Epidermal melanocyte (primary cell): ENCODE measurements around the gene ZFHX3.
"Not testable (repeated sequence)": the region's sequence is repeated elsewhere in the genome, so short reads cannot be mapped to it uniquely, and the experiment has no call there.

Experiments
- DNase-seq: peaks from one replicate; pipeline ENCODE4 v3.0.0; 2011; ENCODE audit warnings: low spot score; ENCODE audit not compliant: insufficient read length

ZFHX3 gene

DNA sequence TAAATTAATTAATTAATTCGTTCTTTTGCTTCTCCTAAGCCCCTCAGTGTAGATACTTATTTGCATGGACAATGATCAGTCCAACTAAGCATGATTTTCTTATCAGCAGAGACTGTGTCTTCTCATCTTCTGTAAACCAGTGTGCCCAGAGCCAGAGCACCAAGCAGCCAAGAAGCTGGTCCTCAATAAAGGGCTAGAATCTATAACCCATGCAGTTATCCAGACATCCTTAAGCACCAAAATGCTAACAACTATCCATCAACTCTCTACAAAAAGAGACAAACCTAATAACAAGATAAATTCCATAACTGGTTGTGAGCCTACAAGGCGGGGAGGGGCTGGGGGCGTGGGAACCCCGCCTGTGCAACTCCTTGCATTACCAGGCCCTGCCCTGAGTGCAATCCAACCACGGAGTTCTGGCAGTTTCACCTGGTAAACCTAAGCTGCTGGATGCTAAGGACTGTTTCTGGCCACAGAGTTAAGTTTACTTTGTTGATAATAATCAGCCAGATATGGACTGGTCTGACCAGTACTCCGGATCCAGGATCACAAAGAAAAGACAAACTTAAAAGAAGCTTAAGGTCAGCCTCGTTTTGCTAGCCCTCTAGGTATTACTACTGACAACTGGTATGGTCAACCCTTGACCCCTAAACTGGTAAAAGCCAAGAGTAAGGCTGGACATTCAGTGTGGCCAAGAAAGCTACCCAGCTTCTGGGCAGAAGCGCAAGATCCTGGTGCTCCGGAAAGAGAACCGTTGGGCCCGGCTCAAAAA, 51.5 kb downstream of the ZFHX3 start:
- DNase-seq, result no peak

GRCh38 chr16:72995882-72996270, 52.1 kb downstream of the ZFHX3 start:
- DNase-seq, result not testable (repeated sequence)

- DNase-seq, result no peak
Observed at GRCh38 chr16:72995151-72995881, 52.6 kb downstream of the ZFHX3 start.

GRCh38 chr16:72992142-72992601, 55.8 kb downstream of the ZFHX3 start:
- no peak for DNase-seq

- no peak for DNase-seq
Observed at GRCh38 chr16:72991644-72992043, 56.3 kb downstream of the ZFHX3 start.

GRCh38 chr16:72991211-72991610, 56.7 kb downstream of the ZFHX3 start:
- no peak for DNase-seq

GRCh38 chr16:72990571-72990970, 57.4 kb downstream of the ZFHX3 start:
- no peak for DNase-seq

GRCh38 chr16:72989579-72990551, 58.1 kb downstream of the ZFHX3 start:
- no peak for DNase-seq

GRCh38 chr16:72989203-72989578, 58.7 kb downstream of the ZFHX3 start:
- DNase-seq, result not testable (repeated sequence)

DNA sequence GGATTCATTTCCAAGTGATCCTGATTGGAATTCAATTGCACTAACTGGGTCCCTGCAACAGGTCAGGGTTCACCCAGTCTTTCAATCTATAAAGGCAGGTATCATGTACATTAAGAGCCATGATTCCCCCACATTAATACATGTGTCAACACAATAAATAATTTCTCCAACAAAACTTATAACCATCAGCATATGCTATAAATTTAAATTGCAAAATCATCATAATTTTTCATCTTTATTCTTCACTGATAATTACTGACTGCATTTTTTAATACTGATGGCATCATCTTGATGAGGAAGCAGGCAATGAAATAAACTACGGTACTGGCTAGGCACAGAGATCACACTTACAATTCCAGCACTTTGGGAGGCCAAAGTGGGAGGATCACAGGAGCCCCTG, 59.4 kb downstream of the ZFHX3 start:
- DNase-seq, result no peak

DNA sequence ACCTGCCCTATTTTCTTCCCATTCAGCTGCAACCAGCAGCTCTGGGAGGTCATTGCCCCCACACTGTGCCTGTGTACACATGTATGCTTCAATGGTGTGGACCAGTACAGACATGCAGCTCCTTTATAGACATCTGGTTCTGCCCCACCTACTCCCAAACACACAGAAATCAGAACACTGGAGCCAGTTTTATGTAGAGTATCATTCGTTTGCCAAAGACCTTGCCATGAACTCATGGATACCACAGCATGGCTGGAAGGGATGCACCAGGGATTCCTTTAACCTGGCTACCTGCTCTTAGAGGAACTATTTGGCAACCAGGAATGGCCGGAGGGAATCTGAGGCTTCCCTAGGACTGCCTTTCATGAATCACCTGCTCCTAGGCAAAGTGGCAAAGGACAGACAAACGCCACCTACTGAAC, 60.4 kb downstream of the ZFHX3 start:
- DNase-seq, result no peak

DNA sequence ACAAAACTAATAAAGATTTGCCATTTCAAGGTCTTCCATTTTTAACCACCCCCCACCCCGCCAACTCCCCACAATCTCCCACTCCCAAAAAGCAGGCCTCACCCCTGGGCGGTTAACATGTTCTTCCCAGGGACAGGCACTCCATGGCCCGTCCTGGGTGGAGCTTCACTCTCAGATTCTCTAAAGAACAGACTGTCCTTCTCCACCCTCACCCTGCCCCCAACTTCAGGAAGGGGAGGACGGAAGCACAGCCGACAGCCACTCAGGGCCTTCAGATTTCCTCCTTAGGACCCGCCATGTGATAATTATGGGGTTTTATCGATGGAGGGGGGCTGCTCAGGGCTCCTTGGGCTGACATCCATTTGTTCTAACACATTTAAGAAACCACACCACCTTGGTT, 61.9 kb downstream of the ZFHX3 start:
- no peak for DNase-seq

DNA sequence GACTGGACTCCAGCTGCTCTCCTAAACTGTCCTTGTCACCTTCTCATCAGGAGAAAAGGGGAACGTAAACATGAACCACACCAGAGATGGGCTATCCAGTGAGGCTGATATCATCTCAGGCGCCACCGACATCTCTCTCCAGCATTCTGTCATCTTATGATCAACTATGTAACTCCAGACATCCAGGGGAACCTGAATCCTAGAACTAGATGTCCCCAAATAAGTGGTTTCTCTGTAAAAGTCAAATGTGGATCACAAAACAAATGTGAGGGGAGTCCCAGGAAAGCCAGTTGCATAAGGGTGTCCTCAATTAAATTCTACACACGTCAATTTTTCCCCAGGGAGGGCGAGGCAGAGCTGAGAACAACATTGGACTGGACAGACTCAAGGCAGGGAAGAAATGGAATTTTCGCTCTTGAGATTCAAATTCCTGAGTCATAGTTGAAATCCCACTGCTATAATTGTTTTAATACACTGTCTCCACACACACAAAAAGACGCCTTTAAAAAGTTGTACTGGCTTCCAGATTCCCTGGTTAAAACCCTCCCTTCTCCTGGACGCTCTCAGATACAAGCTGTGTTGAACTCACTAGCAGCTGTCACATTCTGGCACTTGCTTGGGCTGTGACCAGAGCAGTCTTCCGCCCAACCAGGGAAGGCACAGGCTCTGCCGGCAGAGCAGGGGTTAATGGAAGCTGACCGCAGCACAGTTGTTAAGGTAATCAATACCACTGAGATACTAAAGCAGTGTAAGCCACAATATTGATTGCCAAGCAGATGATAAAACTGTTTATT, 62.6 kb downstream of the ZFHX3 start:
- DNase-seq, result no peak

DNA sequence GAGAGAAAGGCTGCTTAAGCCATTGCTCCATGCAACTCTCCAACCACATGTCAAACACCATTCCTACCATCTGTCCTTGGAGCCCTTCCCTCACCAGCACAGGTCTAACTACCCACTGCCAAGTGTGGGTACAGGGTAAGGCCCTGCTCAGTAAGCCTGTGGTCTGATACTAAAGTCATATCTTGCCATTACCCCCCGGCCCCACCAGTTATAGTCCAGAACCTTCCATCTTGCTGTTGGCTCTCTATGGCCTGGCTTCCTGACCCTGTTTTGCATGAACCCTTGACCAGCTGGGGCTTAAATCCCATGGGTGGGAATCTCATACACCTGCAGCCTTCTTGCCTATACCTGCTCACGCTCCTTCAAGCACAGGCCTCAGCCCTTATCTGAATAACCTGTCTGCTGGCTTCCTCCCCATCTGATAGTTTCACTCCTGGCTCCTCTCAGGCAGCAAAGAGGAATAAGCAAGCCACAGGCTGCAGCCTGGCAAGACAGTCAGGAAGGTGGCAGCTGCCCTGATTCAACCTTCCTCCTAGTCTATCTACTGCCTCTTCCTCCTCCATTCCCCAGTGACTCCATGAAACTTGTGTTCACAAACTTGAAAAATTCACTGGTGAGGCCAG, 64.1 kb downstream of the ZFHX3 start:
- DNase-seq, result no peak

- no peak for DNase-seq
Observed at GRCh38 chr16:72983241-72983640, 64.7 kb downstream of the ZFHX3 start.

DNA sequence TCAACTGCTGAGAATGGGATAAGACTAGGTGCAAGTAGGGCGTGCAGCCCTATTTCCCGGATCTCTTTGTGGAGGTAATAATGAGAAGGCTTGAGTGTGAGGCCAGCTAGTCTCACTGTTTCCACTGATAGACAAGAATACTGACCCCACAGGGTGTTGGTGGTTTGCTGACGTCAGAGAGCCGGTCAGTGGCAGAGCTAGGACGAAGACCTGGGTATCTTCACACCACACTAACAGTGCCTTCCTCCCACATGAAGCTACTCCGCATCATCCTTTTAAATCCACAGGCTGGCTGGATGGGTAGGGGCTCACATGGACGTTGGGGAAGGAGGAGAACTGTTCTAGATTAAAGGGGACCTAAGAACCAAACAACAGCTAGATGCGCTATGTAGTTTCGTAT, 68.0 kb downstream of the ZFHX3 start:
- DNase-seq, result no peak

- DNase-seq, result no peak
Observed at GRCh38 chr16:72978212-72978611, 69.7 kb downstream of the ZFHX3 start.

DNA sequence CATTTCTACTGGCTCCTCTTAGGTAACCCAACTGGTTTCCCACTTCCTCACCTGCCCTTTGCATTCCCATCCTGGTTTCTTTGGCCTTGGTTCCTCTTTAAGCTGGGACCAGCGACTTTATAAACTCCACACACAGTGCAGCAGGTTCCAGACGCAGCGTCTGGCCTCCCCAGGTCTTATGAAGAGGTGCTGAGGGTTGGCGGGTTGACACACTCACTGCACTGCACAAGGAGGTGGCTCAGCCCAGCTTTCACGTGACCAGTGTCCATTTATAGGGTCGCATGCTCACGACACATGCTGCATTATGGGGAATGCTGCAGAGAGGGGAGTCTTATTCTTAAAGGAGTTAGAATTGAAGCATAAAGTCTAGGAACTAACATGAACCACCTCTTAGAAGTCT, 70.8 kb downstream of the ZFHX3 start:
- no peak for DNase-seq

DNA sequence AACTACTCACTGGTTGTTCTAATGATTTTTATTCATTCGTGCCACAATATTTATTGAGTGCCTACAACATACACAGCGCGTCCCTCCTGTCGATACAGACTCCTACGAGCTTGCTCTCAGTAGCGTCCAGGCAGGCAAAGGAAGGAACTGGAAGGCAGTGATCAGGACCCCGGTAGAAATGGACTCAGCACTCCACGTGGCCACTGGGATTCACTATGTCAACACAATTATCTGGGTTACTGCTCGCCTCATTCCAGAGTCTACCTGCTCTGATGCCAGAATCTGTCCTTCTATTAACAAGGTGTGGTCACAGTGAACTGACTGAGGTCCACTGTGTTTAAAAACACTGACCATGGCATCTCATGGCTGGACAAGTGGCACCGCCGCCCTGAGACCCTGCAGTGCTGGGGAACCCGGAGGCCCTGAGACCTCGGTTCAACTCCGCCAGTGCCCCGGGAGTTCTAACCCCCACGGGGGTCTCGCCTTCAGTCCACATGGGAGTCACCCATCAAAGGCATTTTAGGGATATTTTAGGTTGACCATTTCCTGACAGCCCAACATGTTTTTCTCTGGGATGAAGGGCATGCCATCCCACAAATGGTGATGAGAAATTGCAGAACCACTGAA, 71.4 kb downstream of the ZFHX3 start:
- DNase-seq, result no peak
